Mucosa of descending colon (tissue), 3 donors: ENCODE data around the gene TSSK2. TPM values are rescaled to one million over a fixed set of nuclear protein-coding genes. Genes with fewer than 3 reads are reported as not detected.

ENCODE experiments used
- ATAC-seq: fragments of 200-7000 bp; cut with Tn5 transposase; one replicate; pipeline ENCODE4 v1.9.1; 2020; ENCODE audit warnings: mild to moderate bottlenecking, moderate library complexity
- DNase-seq, 3 donors: peaks; one replicate each; pipeline ENCODE4 v3.0.0-alpha.2; 2020
- H3K36me3 ChIP-seq: fragments of 200-600 bp; one replicate; pipeline ENCODE4 v1.8.0; 2021; ENCODE audit warnings: low read depth, mild to moderate bottlenecking
- H3K4me1 ChIP-seq: fragments of 200-600 bp; one replicate; pipeline ENCODE4 v1.8.0; 2021; ENCODE audit warnings: low read depth, mild to moderate bottlenecking
- H3K4me3 ChIP-seq: fragments of 200-600 bp; one replicate; pipeline ENCODE4 v1.8.0; 2021; ENCODE audit warnings: mild to moderate bottlenecking
- H3K9me3 ChIP-seq: fragments of 200-600 bp; one replicate; pipeline ENCODE4 v1.8.0; 2021; ENCODE audit warnings: mild to moderate bottlenecking
- intact Hi-C, 2 donors: fragments of 100-400 bp; cut with DNase I in 1 of 2; cut with micrococcal nuclease in 1 of 2; formaldehyde crosslinking; loops; one replicate each; pipeline versions ENCODE4 v1.11.0 to v1.11.1; 2022; cut with DNase I, micrococcal nuclease
- total RNA-seq, 3 donors: library from RNA; stranded (reverse); fragmentation: NEBNext Ultra II Directional in 2 of 3; extraction: Animal tissue kit (Norgen Biotek cat#: 25700) in 2 of 3; gene quantifications; one replicate each; pipeline versions ENCODE4 v1.2.1 to v1.2.4, GENCODE V29; 2021 to 2023
- TF ChIP-seq, protein P1 (sequence below): fragments of 200-600 bp; IDR thresholded peaks from one replicate; pipeline ENCODE4 v1.8.0; 2022; ENCODE audit warnings: antibody characterized with exemption, mild to moderate bottlenecking
- donor health status: DM: no; HTN: no; CAD: no; lungs with moderate emphysema.
- donor health status: DM: no; HTN: no; CAD: no.
- donor health status: DM: no; HTN: yes; CAD: no.

TSSK2 gene
- total RNA-seq, 3 donors from 2014 or later, result not detected

DNA sequence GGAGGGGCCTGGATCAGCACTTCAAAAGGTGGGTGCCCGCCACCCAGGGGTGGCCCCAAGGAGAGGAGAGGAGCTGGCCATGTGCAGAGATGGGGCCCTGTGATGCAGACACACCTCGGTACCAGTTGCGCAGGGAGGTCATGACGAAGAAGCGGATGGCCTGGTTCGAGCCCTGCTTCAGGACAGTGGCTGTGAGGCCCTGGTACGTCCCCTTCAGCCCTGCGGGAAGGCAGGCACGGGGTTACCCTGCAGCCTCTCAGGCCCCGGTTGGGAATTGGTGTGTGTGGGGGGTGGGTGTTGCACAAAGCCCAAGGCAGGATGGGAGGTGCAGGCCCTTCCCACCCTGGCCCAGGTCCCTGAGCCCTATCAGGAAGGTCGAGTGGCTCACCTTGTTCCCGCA lies 45.6 kb downstream of the TSSK2 start:
- peak in 1 of 3 donors; percentile 55 for DNase-seq
- Histone ChIP-seq H3K9me3 (no peaks in the 10 kb centered on the region), H3K4me1 (peaks cover 37% of the 10 kb centered on the region), H3K4me3 (no peak overlapping the region), H3K36me3 (no peaks in the 10 kb centered on the region)
- ATAC-seq, result no peak
- TF ChIP-seq, protein P1, sequence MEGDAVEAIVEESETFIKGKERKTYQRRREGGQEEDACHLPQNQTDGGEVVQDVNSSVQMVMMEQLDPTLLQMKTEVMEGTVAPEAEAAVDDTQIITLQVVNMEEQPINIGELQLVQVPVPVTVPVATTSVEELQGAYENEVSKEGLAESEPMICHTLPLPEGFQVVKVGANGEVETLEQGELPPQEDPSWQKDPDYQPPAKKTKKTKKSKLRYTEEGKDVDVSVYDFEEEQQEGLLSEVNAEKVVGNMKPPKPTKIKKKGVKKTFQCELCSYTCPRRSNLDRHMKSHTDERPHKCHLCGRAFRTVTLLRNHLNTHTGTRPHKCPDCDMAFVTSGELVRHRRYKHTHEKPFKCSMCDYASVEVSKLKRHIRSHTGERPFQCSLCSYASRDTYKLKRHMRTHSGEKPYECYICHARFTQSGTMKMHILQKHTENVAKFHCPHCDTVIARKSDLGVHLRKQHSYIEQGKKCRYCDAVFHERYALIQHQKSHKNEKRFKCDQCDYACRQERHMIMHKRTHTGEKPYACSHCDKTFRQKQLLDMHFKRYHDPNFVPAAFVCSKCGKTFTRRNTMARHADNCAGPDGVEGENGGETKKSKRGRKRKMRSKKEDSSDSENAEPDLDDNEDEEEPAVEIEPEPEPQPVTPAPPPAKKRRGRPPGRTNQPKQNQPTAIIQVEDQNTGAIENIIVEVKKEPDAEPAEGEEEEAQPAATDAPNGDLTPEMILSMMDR, result no peak
- intact Hi-C loops, result no loop called here

DNA sequence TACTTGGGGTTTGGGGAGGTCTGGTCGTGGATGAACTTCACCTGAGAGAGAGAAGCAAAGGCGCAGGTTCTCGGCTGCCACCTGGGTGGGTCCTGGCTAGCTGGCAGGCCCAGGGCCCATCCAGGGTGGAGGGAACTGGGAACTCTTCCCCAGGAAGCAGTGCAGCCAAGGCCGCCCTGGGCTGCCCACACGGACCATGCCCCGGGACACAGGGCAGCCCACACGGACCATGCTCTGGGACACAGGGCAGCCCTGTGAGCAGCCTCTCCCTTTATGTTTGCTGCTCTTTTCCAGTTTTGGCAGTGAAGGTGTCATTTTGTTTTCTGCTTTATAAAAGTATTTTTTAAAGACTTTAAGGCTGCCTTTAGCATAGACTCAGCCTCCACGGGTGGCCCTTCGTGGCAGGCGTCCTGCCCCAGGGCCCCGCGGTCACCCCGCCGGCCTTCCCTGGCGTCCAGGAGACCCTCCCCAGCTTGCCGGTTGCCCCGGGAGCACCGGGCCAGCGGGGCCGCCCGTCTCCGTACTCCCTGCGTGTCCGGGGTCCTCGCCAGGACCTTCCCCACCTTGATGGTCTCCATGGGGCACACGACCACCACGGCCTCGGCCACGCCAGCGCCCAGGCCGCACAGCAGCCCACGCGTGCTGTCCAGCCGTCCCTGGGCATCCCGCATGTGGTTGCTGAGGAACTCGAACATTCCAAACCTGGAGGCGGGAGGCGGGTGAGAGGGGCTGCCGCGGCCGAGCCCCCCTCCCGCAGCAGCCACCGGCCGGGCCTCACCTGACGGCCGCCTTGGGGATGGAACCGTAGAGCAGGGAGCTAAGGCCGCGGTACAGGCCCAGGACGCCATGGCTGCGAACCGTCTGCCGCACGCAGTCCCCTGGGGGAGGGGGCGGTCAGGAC lies 46.3 kb downstream of the TSSK2 start:
- peaks cover 32% of the 10 kb centered on the region for H3K4me1 ChIP-seq
- H3K4me3 ChIP-seq, result peak overlapping the region; percentile 68
- H3K9me3 ChIP-seq, result no peaks in the 10 kb centered on the region
- intact Hi-C loops, result no loop called here
- ATAC-seq (no peak), DNase-seq (peak; percentile 17 to 63 (median 51))
- TF ChIP-seq, protein P1, result no peak
- no peaks in the 10 kb centered on the region for H3K36me3 ChIP-seq

DNA sequence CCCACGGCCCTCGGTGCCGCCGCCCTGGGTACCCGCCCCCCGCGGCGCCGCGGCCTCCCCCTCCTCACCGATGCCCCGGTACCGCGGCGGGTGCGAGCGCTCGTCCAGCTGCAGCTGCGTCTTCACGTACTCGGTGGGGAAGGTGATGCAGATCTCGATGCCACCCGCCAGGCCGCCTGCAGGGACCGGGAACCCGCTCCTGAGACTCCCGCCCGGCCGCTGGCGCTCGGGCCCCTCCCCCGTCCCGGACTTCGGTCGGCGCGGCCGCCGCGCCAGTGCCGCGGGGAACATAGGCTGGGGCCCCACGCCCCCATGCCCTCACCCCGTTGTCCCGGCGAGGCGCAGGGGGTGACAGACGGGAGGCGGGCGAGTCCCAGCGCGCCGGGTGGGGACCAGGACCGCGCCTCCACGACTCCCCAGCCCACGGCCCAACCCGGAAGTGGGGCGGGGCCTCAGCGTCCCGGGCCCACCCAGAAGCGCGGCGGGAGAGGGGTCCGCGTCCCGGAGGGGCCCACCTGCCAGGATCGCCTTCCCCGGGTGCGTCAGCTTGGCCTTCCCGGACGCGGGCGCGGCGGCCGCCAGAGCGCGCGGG lies 47.1 kb downstream of the TSSK2 start:
- DNase-seq (peak in 2 of 3 donors; percentile 66 to 84), ATAC-seq (peak; percentile 49)
- TF ChIP-seq, protein P1, result no peak
- Histone ChIP-seq H3K4me3 (peak overlapping the region; percentile 68), H3K9me3 (no peaks in the 10 kb centered on the region), H3K4me1 (peaks cover 25% of the 10 kb centered on the region), H3K36me3 (no peaks in the 10 kb centered on the region)
- intact Hi-C loops, result no loop called here

DNA sequence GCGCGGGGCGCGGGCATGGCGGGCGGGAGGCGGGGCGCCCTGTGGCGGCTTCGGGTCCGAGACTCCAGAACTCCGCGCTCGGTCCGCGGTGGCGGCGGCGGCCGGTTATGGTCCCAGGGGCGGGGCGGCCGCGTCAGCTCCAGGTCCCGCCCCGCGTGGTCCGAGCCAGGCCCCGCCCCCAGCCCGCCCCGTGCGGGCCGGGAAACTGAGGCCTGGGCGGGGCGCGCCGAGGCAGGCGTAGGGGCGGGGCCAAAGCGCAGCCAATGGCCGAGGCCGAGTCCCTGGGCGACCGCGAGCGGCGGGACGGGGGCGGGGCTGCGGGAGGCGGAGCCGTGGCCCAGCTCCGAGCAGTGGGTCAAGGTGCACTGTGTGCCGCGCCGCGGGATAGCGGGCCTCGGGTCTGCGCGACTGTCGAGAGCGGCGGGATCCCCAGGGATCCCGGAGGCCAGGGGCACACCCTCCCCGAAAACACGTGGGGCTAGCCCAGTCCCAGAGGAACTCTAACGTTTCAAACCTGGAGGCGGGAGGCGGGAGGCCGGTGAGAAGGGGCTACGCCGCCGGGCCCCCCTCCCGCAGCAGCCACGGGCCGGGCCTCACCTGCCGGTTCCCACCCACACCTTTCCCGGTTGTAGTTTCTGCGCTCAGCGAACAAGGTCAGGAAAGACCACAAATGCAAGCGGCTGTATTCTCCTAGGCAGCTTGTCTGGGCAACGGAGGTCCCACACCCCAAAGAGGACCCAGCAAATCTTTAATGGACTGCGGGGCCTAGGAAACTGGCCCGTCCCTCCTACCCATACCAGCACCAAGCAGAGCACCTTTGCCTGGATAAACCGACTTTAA lies 47.8 kb downstream of the TSSK2 start, which contains the start of gene SLC25A1:
SLC25A1 (minus strand) TSS at position 80 of the 840 bp plus-strand sequence; CDS start at position 17, 63 bp downstream.
- intact Hi-C loops, result no loop called here
- Histone ChIP-seq H3K4me1 (peaks cover 17% of the 10 kb centered on the region), H3K4me3 (peak within 1 kb of the TSS; percentile 68), H3K36me3 (no peaks in the 10 kb centered on the region), H3K9me3 (no peaks in the 10 kb centered on the region)
- TF ChIP-seq, protein P1, result no peak
- DNase-seq, result peak; percentile 95 to 97 (median 97)
- peak; percentile 87 for ATAC-seq

DNA sequence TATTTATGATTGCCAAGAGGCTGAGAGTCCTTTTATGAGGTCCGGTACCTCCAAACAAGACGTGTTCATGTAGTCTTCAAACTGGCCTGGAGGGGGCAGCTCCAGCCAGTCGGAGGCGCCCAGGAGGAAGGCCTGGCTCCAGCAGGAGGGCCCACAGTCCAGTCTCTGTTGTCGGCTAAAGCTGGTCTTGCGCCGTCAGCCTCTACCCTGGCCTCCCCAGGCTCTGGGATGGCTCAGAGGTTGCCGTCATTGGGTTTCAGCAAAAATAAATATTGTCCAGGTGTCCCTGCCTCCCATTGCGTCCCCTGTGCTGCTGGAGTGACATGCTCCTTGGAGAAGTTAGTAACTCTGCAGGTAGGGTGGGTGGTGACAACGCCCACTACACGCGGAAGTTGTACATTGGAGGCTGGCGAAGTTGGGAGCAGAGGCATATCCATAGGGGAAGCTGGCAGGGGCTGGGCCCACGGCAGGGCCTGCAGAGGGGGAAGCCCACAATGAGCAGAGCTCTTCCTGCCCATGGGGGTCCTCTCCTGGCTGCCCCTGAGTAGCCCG lies 48.5 kb downstream of the TSSK2 start:
- Histone ChIP-seq H3K9me3 (no peaks in the 10 kb centered on the region), H3K4me1 (peaks cover 14% of the 10 kb centered on the region), H3K4me3 (no peak overlapping the region), H3K36me3 (no peaks in the 10 kb centered on the region)
- ATAC-seq (peak; percentile 75), DNase-seq (peak; percentile 82 to 85 (median 83))
- TF ChIP-seq, protein P1, result peak; percentile 59
- intact Hi-C loops, result no loop called here
